DOHH2 (cell line): Measurements from ENCODE around the gene AGTRAP.

Source experiments
- H3F3A ChIP-seq: fragments of 200-600 bp; sonication (generic), shearing (Covaris generic); 2 replicates; pipeline ENCODE4 v1.6.0; 2016; ENCODE audit warnings: antibody characterized with exemption, mild to moderate bottlenecking; ENCODE audit not compliant: control insufficient read depth, insufficient read depth
- H3K27ac ChIP-seq: fragments of 200-600 bp; sonication (generic); 2 replicates; pipeline ENCODE4 v1.5.1; 2014; ENCODE audit warnings: low read depth, mild to moderate bottlenecking, low read length, moderate library complexity
- H3K27me3 ChIP-seq: fragments of 200-600 bp; sonication (generic); 2 replicates; pipeline ENCODE4 v1.6.1; 2014; ENCODE audit warnings: mild to moderate bottlenecking, low read length, mixed read lengths; ENCODE audit not compliant: control insufficient read depth
- H3K36me3 ChIP-seq: fragments of 200-600 bp; sonication (generic); 2 replicates; pipeline ENCODE4 v1.6.1; 2014; ENCODE audit warnings: mild to moderate bottlenecking, low read length, moderate library complexity, mixed read lengths; ENCODE audit not compliant: control insufficient read depth
- H3K4me1 ChIP-seq: fragments of 200-600 bp; sonication (generic); 2 replicates; pipeline ENCODE4 v1.6.1; 2014; ENCODE audit warnings: mild to moderate bottlenecking, low read length, mixed read lengths; ENCODE audit not compliant: control insufficient read depth
- H3K4me2 ChIP-seq: fragments of 200-600 bp; sonication (generic); 2 replicates; pipeline ENCODE4 v1.6.0; 2014; ENCODE audit warnings: mild to moderate bottlenecking, low read length, moderate library complexity
- H3K4me3 ChIP-seq: fragments of 200-600 bp; sonication (generic); 2 replicates; pipeline ENCODE4 v1.5.1; 2014; ENCODE audit warnings: mild to moderate bottlenecking, low read length, mixed read lengths
- H3K79me2 ChIP-seq: fragments of 200-600 bp; sonication (generic); 2 replicates; pipeline ENCODE4 v1.6.1; 2014; ENCODE audit warnings: mild to moderate bottlenecking, low read length, mixed read lengths; ENCODE audit not compliant: control insufficient read depth
- H3K9me2 ChIP-seq: fragments of 200-600 bp; sonication (generic); replicated peaks from 2 replicates; pipeline ENCODE4 v1.6.1; 2014; ENCODE audit warnings: mild to moderate bottlenecking, low read length, mixed read lengths; ENCODE audit not compliant: control insufficient read depth
- H3K9me3 ChIP-seq: fragments of 200-600 bp; sonication (generic); 2 replicates; pipeline ENCODE4 v1.6.1; 2014; ENCODE audit warnings: antibody characterized with exemption, low read length, mixed read lengths; ENCODE audit not compliant: control insufficient read depth, insufficient read depth
- H4K20me1 ChIP-seq: fragments of 200-600 bp; sonication (generic); 2 replicates; pipeline ENCODE4 v1.6.0; 2014; ENCODE audit warnings: low read depth, mild to moderate bottlenecking, antibody characterized with exemption, low read length, moderate library complexity; ENCODE audit not compliant: control insufficient read depth, insufficient read depth
- CTCF ChIP-seq: fragments of 200-600 bp; sonication (generic); IDR thresholded peaks from one replicate; pipeline ENCODE4 v1.5.1; 2014; ENCODE audit warnings: antibody characterized with exemption, mild to moderate bottlenecking, low read depth, low read length; ENCODE audit not compliant: poor library complexity, severe bottlenecking
- EZH2phosphoT487 ChIP-seq: fragments of 200-600 bp; sonication (generic); IDR thresholded peaks from 2 replicates; pipeline ENCODE4 v1.6.1; 2017; ENCODE audit warnings: borderline replicate concordance, mild to moderate bottlenecking, antibody characterized with exemption, low read length, moderate library complexity, mixed read lengths

AGTRAP gene

GRCh38 chr1:11765661-11766428 lies 29.9 kb downstream of the AGTRAP start:
- no peaks in the 10 kb centered on the region for H3K36me3 ChIP-seq
- H3K9me2 ChIP-seq: no peaks in the 10 kb centered on the region
- 0 out of 2 replicates have a peak, but pooled peaks cover 2% of the 10 kb centered on the region for H3F3A ChIP-seq
- no peaks in the 10 kb centered on the region for H3K4me1 ChIP-seq
- no peak overlapping the region for H3K4me3 ChIP-seq
- no peaks in the 10 kb centered on the region for H3K9me3 ChIP-seq
- no peaks in the 10 kb centered on the region; the same call in 1 of the 2 replicates for H3K27me3 ChIP-seq
- no peak for TF ChIP-seq EZH2phosphoT487
- TF ChIP-seq CTCF: no peak
- H4K20me1 ChIP-seq: no peaks in the 10 kb centered on the region
- H3K27ac ChIP-seq: no peak overlapping the region
- no peak overlapping the region for H3K4me2 ChIP-seq
- no peaks in the 10 kb centered on the region for H3K79me2 ChIP-seq

GRCh38 chr1:11766429-11766776 lies 30.5 kb downstream of the AGTRAP start:
- H3F3A ChIP-seq: peaks cover 2% of the 10 kb centered on the region; the same call in 1 of the 2 replicates
- no peaks in the 10 kb centered on the region for H3K79me2 ChIP-seq
- no peaks in the 10 kb centered on the region for H3K9me2 ChIP-seq
- H3K4me1 ChIP-seq: no peaks in the 10 kb centered on the region
- H3K4me2 ChIP-seq: no peak overlapping the region
- no peak overlapping the region for H3K27ac ChIP-seq
- H3K36me3 ChIP-seq: no peaks in the 10 kb centered on the region
- TF ChIP-seq EZH2phosphoT487 (no peak), CTCF (no peak)
- H3K9me3 ChIP-seq: no peaks in the 10 kb centered on the region
- no peak overlapping the region for H3K4me3 ChIP-seq
- no peaks in the 10 kb centered on the region; the same call in 1 of the 2 replicates for H3K27me3 ChIP-seq
- no peaks in the 10 kb centered on the region for H4K20me1 ChIP-seq

- Histone ChIP-seq H3K9me2 (no peaks in the 10 kb centered on the region), H3K27me3 (no peaks in the 10 kb centered on the region), H3K79me2 (no peaks in the 10 kb centered on the region), H3K4me1 (peaks cover 12% of the 10 kb centered on the region), H3F3A (peaks cover 2% of the 10 kb centered on the region; the same call in 1 of the 2 replicates), H3K9me3 (no peaks in the 10 kb centered on the region), H3K27ac (no peak overlapping the region), H4K20me1 (no peaks in the 10 kb centered on the region), H3K4me2 (no peak overlapping the region), H3K36me3 (no peaks in the 10 kb centered on the region), H3K4me3 (no peak overlapping the region)
- TF ChIP-seq CTCF (no peak), EZH2phosphoT487 (no peak)
These were observed 32.2 kb downstream of the AGTRAP start for GRCh38 chr1:11767922-11768704.
